K562 (cell line): ENCODE results near the gene TUSC7. TPM values are rescaled to one million over a fixed set of nuclear protein-coding genes. Genes with fewer than 3 reads are reported as not detected.

Experiments used
- ATAC-seq: fragments of 200-7000 bp; cut with Tn5 transposase; 3 replicates; pipeline ENCODE4 v1.9.1; 2020; ENCODE audit warnings: moderate library complexity
- BruUV-seq: library from RNA; stranded (reverse); fragments of 400-500 nt; replicated peaks from 2 replicates; lab custom pipeline; 2021; lab: Mats Ljungman, UMichigan
- CTCF ChIA-PET: fragments of 300-600 bp; formaldehyde crosslinking; extraction: SDS; loops from one replicate; lab custom pipeline; 2021; ENCODE audit warnings: low intra/inter-chr PET ratio; lab: Yijun Ruan, JAX
- POLR2A ChIA-PET: fragments of 300-600, 350-650 bp; sonication (Branson Sonifier 250); formaldehyde crosslinking; extraction: SDS; loops from one replicate; lab custom pipeline; 2021; ENCODE audit warnings: antibody characterized with exemption, inconsistent platforms; lab: Yijun Ruan, JAX
- DNase-seq, 4 experiments: peaks; one replicate each; pipeline versions ENCODE4 v3.0.0 to v3.0.0-alpha.2; 2011 to 2018; ENCODE audit warnings: low spot score in 3 of 4, mixed read lengths in 3 of 4; ENCODE audit errors: extremely low read depth in 1 of 4
- FAIRE-seq: peaks from 2 replicates; lab custom pipeline; 2011; peaks lifted over from hg19 to GRCh38; lab: Jason Lieb, UNC
- H2AFZ ChIP-seq: 2 replicates; pipeline ENCODE4 v1.6.0; 2011; ENCODE audit warnings: low read depth, low read length, control low read depth, inconsistent platforms
- H3K27ac ChIP-seq: fragments of 200-600 bp; 3 replicates; pipeline ENCODE4 v1.8.0; 2011; ENCODE audit warnings: low read depth, mild to moderate bottlenecking, control low read depth, inconsistent platforms, low read length, moderate library complexity, mixed read lengths; ENCODE audit errors: extremely low read depth
- H3K27me3 ChIP-seq, 2 experiments: fragments of 300-600 bp in 1 of 2; 2 replicates in 1 of 2; 3 replicates in 1 of 2; pipeline versions ENCODE4 v1.6.0 to v1.8.0; 2011; ENCODE audit warnings: inconsistent platforms in 2 of 2, low read length in 2 of 2, mild to moderate bottlenecking in 1 of 2, mixed read lengths in 1 of 2, moderate library complexity in 1 of 2; ENCODE audit not compliant: control insufficient read depth in 2 of 2, insufficient read depth in 2 of 2
- H3K36me3 ChIP-seq: fragments of 300-600 bp; 3 replicates; pipeline ENCODE4 v1.8.0; 2011; ENCODE audit warnings: mild to moderate bottlenecking, low read length, inconsistent platforms; ENCODE audit not compliant: control insufficient read depth, insufficient read depth
- H3K4me1 ChIP-seq, 2 experiments: fragments of 200-600 bp in 1 of 2; replicated peaks in 1 of 2; 2 replicates in 1 of 2; 3 replicates in 1 of 2; pipeline versions ENCODE4 v1.5.1 to v1.8.0; 2011; ENCODE audit warnings: inconsistent platforms in 2 of 2, low read length in 2 of 2, mild to moderate bottlenecking in 1 of 2, mixed read lengths in 1 of 2, moderate library complexity in 1 of 2; ENCODE audit not compliant: control insufficient read depth in 2 of 2, insufficient read depth in 2 of 2
- H3K4me2 ChIP-seq: 2 replicates; pipeline ENCODE4 v1.6.1; 2011; ENCODE audit warnings: low read length, control low read depth, inconsistent platforms, mixed read lengths; ENCODE audit not compliant: insufficient read depth
- H3K4me3 ChIP-seq: fragments of 200-600 bp; sonication (generic), shearing (Covaris generic); 2 replicates; pipeline ENCODE4 v1.5.1; 2016; ENCODE audit warnings: control low read depth, inconsistent platforms
- H3K79me2 ChIP-seq: fragments of 200-600 bp; 3 replicates; pipeline ENCODE4 v1.8.0; 2011; ENCODE audit warnings: low read length, inconsistent platforms; ENCODE audit not compliant: control insufficient read depth, insufficient read depth
- H3K9ac ChIP-seq, 2 experiments: 2 replicates each; pipeline versions ENCODE4 v1.6.0 to v1.6.1; 2011; ENCODE audit warnings: low read depth in 2 of 2, low read length in 2 of 2, control low read depth in 1 of 2, inconsistent platforms in 1 of 2, mild to moderate bottlenecking in 1 of 2, mixed read lengths in 1 of 2; ENCODE audit not compliant: insufficient read depth in 1 of 2
- H3K9me1 ChIP-seq: one replicate; pipeline ENCODE4 v1.6.0; 2011; ENCODE audit warnings: inconsistent platforms, mild to moderate bottlenecking, low read length, moderate library complexity; ENCODE audit not compliant: control insufficient read depth, insufficient read depth
- H3K9me3 ChIP-seq: replicated peaks from 2 replicates; pipeline ENCODE4 v1.5.1; 2011; ENCODE audit warnings: low read depth, low read length, inconsistent platforms; ENCODE audit not compliant: control insufficient read depth, insufficient read depth
- H4K20me1 ChIP-seq: replicated peaks from 2 replicates; pipeline ENCODE4 v1.6.1; 2011; ENCODE audit warnings: low read length, inconsistent platforms, mixed read lengths; ENCODE audit not compliant: control insufficient read depth, insufficient read depth
- CHCHD3 ChIP-seq: fragments of 250-450 bp; sonication (Bioruptor Pico); IDR thresholded peaks from 2 replicates; pipeline ENCODE4 v2.1.2; 2022; ENCODE audit warnings: mild to moderate bottlenecking
- HDAC6 ChIP-seq: IDR thresholded peaks from 2 replicates; pipeline ENCODE4 v1.6.1; 2012; ENCODE audit warnings: low read depth, mild to moderate bottlenecking, control low read depth, inconsistent platforms, low read length, moderate library complexity
- L3MBTL2 ChIP-seq: fragments of 450-650 bp; IDR thresholded peaks from 2 replicates; pipeline ENCODE4 v1.6.1; 2016; ENCODE audit warnings: mild to moderate bottlenecking, moderate library complexity
- MTA1 ChIP-seq: fragments of 450-650 bp; IDR thresholded peaks from 2 replicates; pipeline ENCODE4 v1.6.1; 2017; ENCODE audit warnings: borderline replicate concordance
- RUNX1 ChIP-seq: sonication (generic); IDR thresholded peaks from 2 replicates; pipeline ENCODE4 v1.6.1; 2016; ENCODE audit warnings: antibody characterized with exemption, low read depth
- WGBS: fragments of 100-300 bp; shearing (Covaris generic); methylation state at CpG from one replicate; pipeline ENCODE4 v1.1.6; 2016; ENCODE audit warnings: low coverage, mixed read lengths; ENCODE audit not compliant: insufficient coverage; ENCODE audit errors: missing lambda C conversion rate; 5-methylcytosine and 5-hydroxymethylcytosine counted together
- in situ Hi-C: fragments of 300-500 bp; cut with MboI; formaldehyde crosslinking; loops from 4 replicates; pipeline ENCODE4 v1.15.0; 2018; ENCODE audit warnings: inconsistent platforms, mixed read lengths
- intact Hi-C: fragments of 100-400 bp; cut with micrococcal nuclease; formaldehyde crosslinking; loops from 2 replicates; pipeline ENCODE4 v1.14.2; 2022
- polyA plus RNA-seq, 8 experiments: library from polyadenylated mRNA; depleted of rRNA in 4 of 8; stranded (reverse) in 5 of 8; unstranded in 3 of 8; fragments of >200 nt; fragmentation: Nextera tagmentation in 2 of 8; fragmentation: Illumina TruSeq in 1 of 8; extraction: Ambion mirVana in 2 of 8; extraction: Trizol in 1 of 8; gene quantifications; 2 replicates each; pipeline versions ENCODE4 v1.2.1 to v1.2.3, GENCODE V29; 2011 to 2014; ENCODE audit warnings: inconsistent platforms in 1 of 8, missing spikeins in 1 of 8
- total RNA-seq, 7 experiments: library from RNA; depleted of rRNA in 6 of 7; stranded (reverse); fragments of >200 nt in 6 of 7; fragmentation: Illumina TruSeq in 2 of 7; extraction: Trizol in 2 of 7; gene quantifications; 2 replicates each; pipeline versions ENCODE4 v1.2.1 to v1.2.3, GENCODE V29; 2011 to 2021; ENCODE audit warnings: low replicate concordance in 1 of 7
- TF ChIP-seq, protein P1 (sequence below): fragments of 250-450 bp; sonication (Bioruptor Pico); IDR thresholded peaks from 2 replicates; pipeline ENCODE4 v1.8.0; 2021; ENCODE audit warnings: moderate library complexity, mild to moderate bottlenecking, inconsistent platforms
- TF ChIP-seq, protein P2 (sequence below): fragments of 450-650 bp; IDR thresholded peaks from 2 replicates; pipeline ENCODE4 v1.7.0; 2016; ENCODE audit warnings: borderline replicate concordance
- TF ChIP-seq, protein P3 (sequence below): IDR thresholded peaks from 2 replicates; pipeline ENCODE4 v1.6.1; 2011; ENCODE audit not compliant: insufficient read length; ENCODE audit errors: extremely low read depth

Gene TUSC7
- total and polyA plus RNA-seq, 9 of the 15 experiments (the other 6 are each of a cell fraction or from before 2014, with no cell fraction given) = not detected

DNA sequence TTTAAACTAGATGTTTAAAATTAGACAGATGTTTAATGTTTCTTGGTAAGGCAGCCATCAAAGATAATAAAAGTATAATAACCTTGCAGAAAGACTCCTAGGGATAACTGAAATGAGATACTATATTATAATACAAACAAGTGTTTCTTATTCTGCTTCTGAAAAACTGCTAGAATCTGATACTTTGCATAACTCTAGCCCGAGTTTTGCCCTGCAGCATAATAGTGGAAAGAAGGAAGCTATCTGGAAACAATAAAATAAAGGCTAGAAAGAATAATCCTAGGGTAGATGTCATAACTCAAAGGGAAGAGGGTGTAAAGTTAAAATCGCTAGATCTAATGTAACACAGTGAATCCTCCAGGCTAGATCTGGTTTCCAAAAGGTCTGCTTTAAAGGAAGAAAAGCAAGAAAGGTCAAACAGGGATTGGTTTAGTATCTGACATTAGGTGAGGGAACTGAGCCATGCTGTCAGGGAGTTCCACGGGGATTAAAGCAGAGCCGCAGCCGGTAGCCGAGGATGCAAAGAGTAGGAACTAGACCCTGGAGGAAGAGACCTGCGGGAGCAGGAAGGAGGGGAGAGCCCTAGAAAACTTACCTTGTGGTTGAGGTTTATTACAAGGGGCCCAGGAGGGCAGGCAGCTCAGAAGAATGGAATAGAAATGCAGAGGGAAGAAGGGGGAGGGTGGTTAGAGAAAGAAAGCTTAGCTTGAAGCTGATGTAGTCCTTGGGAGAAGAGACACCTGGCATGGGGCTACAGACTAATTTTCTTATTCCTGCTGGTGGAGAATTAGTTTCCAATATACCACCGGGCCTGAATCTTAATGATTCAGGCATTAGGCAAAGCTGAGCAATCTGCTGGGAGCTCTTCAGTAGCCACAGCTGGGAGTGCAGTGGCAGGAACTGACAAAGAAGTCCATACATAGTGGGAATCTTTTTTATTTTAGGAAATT lies 46.1 kb upstream of the TUSC7 start:
- Histone ChIP-seq H3K9me1 (no peaks in the 10 kb centered on the region), H3K27me3 (no peaks in the 10 kb centered on the region), H3K79me2 (no peaks in the 10 kb centered on the region), H3K4me3 (no peak overlapping the region), H3K36me3 (no peaks in the 10 kb centered on the region), H3K27ac (no peak overlapping the region), H3K4me2 (no peak overlapping the region), H3K9ac (no peak overlapping the region), H3K9me3 (no peaks in the 10 kb centered on the region), H4K20me1 (no peaks in the 10 kb centered on the region), H3K4me1 (no peaks in the 10 kb centered on the region), H2AFZ (no peak overlapping the region)
- intact Hi-C loops (no loop called here), in situ Hi-C loops (no loop called here)
- FAIRE-seq (no peak), ATAC-seq (no peak), DNase-seq (no peak)
- POLR2A ChIA-PET = no interaction called here
- WGBS = 3% methylated on average over 8 of the region's 8 CpGs
- CTCF ChIA-PET = interaction anchor here (0.7 kb wide), 1 partner anchor 741 kb away, joined by 5 read pairs; no protein-coding TSS in a partner anchor
- TF ChIP-seq CHCHD3 (CRISPR knock-in tag) (no peak), L3MBTL2 (no peak), RUNX1 (no peak), HDAC6 (no peak), MTA1 (no peak)
- TF ChIP-seq, protein P1, sequence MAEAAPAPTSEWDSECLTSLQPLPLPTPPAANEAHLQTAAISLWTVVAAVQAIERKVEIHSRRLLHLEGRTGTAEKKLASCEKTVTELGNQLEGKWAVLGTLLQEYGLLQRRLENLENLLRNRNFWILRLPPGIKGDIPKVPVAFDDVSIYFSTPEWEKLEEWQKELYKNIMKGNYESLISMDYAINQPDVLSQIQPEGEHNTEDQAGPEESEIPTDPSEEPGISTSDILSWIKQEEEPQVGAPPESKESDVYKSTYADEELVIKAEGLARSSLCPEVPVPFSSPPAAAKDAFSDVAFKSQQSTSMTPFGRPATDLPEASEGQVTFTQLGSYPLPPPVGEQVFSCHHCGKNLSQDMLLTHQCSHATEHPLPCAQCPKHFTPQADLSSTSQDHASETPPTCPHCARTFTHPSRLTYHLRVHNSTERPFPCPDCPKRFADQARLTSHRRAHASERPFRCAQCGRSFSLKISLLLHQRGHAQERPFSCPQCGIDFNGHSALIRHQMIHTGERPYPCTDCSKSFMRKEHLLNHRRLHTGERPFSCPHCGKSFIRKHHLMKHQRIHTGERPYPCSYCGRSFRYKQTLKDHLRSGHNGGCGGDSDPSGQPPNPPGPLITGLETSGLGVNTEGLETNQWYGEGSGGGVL = no peak
- TF ChIP-seq, protein P2, sequence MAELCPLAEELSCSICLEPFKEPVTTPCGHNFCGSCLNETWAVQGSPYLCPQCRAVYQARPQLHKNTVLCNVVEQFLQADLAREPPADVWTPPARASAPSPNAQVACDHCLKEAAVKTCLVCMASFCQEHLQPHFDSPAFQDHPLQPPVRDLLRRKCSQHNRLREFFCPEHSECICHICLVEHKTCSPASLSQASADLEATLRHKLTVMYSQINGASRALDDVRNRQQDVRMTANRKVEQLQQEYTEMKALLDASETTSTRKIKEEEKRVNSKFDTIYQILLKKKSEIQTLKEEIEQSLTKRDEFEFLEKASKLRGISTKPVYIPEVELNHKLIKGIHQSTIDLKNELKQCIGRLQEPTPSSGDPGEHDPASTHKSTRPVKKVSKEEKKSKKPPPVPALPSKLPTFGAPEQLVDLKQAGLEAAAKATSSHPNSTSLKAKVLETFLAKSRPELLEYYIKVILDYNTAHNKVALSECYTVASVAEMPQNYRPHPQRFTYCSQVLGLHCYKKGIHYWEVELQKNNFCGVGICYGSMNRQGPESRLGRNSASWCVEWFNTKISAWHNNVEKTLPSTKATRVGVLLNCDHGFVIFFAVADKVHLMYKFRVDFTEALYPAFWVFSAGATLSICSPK = no peak
- TF ChIP-seq, protein P3, sequence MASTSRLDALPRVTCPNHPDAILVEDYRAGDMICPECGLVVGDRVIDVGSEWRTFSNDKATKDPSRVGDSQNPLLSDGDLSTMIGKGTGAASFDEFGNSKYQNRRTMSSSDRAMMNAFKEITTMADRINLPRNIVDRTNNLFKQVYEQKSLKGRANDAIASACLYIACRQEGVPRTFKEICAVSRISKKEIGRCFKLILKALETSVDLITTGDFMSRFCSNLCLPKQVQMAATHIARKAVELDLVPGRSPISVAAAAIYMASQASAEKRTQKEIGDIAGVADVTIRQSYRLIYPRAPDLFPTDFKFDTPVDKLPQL = no peak
- BruUV-seq = no TSS peak
